Kasumi-1 (cell line): ENCODE results near the gene RSF1.
A peak's percentile ranks its signal among the peaks of the same experiment; 100 is the strongest.

Experiments used
- DNase-seq, 2 experiments: peaks; one replicate each; lab custom pipeline; 2025; lab: John Stamatoyannopoulos, UW

RSF1 gene

GRCh38 chr11:77801477-77801876, 19.0 kb downstream of the RSF1 start:
- DNase-seq: no peak

- no peak for DNase-seq
Measured at GRCh38 chr11:77800449-77800848, 20.1 kb downstream of the RSF1 start.

GRCh38 chr11:77799338-77799737, 21.2 kb downstream of the RSF1 start:
- DNase-seq: no peak

- no peak for DNase-seq
Measured at GRCh38 chr11:77793972-77794371, 26.6 kb downstream of the RSF1 start.

- no peak for DNase-seq
Measured at GRCh38 chr11:77791301-77791700, 29.2 kb downstream of the RSF1 start.

- no peak for DNase-seq
Measured at GRCh38 chr11:77789731-77790476, 30.6 kb downstream of the RSF1 start.

GRCh38 chr11:77789061-77789730, 31.3 kb downstream of the RSF1 start:
- DNase-seq: no peak

GRCh38 chr11:77784572-77784971, 36.0 kb downstream of the RSF1 start:
- no peak for DNase-seq

- no peak for DNase-seq
Measured at GRCh38 chr11:77783025-77783424, 37.5 kb downstream of the RSF1 start.

- DNase-seq: no peak
Measured at GRCh38 chr11:77779935-77780334, 40.6 kb downstream of the RSF1 start.

- no peak for DNase-seq
Measured at GRCh38 chr11:77778549-77778948, 42.0 kb downstream of the RSF1 start.

- no peak for DNase-seq
Measured at GRCh38 chr11:77778118-77778517, 42.4 kb downstream of the RSF1 start.

- peak; percentile 33 to 51 for DNase-seq
Measured at GRCh38 chr11:77776455-77776854, 44.1 kb downstream of the RSF1 start.

- no peak for DNase-seq
Measured at GRCh38 chr11:77775936-77776335, 44.6 kb downstream of the RSF1 start.

- peak in 1 of 2 experiments; percentile 15 for DNase-seq
Measured at GRCh38 chr11:77771135-77771534, 49.4 kb downstream of the RSF1 start.

- no peak for DNase-seq
Measured at GRCh38 chr11:77770629-77771028, 49.9 kb downstream of the RSF1 start.

- DNase-seq: no peak
Measured at GRCh38 chr11:77762426-77762825, 58.1 kb downstream of the RSF1 start.

- no peak for DNase-seq
Measured at GRCh38 chr11:77761491-77761890, 59.0 kb downstream of the RSF1 start.

- no peak for DNase-seq
Measured at GRCh38 chr11:77758331-77758730, 62.2 kb downstream of the RSF1 start.

- no peak for DNase-seq
Measured at GRCh38 chr11:77753230-77753629, 67.3 kb downstream of the RSF1 start.

- no peak for DNase-seq
Measured at GRCh38 chr11:77752516-77752915, 68.0 kb downstream of the RSF1 start.

- no peak for DNase-seq
Measured at GRCh38 chr11:77750394-77751156, 69.9 kb downstream of the RSF1 start.

GRCh38 chr11:77749232-77749631, 71.3 kb downstream of the RSF1 start:
- no peak for DNase-seq
